Right ventricle myocardium inferior (tissue), 1 donor: ENCODE measurements around the gene CTBP2. TPM values are rescaled to one million over a fixed set of nuclear protein-coding genes. Genes with fewer than 3 reads are reported as not detected.

Experiments
- ATAC-seq: fragments of 200-7000 bp; cut with Tn5 transposase; one replicate; pipeline ENCODE4 v1.9.1; 2020; ENCODE audit warnings: mild to moderate bottlenecking, moderate library complexity
- DNase-seq: peaks from one replicate; pipeline ENCODE4 v3.0.0; 2021; ENCODE audit errors: missing footprints
- intact Hi-C: fragments of 100-400 bp; cut with DNase I; formaldehyde crosslinking; loops from one replicate; pipeline ENCODE4 v1.11.0; 2022
- total RNA-seq: library from RNA; stranded (reverse); fragmentation: NEBNext Ultra II Directional; extraction: Animal tissue kit (Norgen Biotek cat#: 25700); gene quantifications from one replicate; pipeline ENCODE4 v1.2.1, GENCODE V29; 2021
- donor health status: DM: no; HTN: yes; CAD: no; lungs with severe emphysema.

CTBP2 gene
- total RNA-seq, 1 donor from 2014 or later = 31.3 TPM

- DNase-seq = no peak
- intact Hi-C loops = no loop called here
These were observed 144.2 kb downstream of the CTBP2 start for GRCh38 chr10:125016123-125016522.

DNA sequence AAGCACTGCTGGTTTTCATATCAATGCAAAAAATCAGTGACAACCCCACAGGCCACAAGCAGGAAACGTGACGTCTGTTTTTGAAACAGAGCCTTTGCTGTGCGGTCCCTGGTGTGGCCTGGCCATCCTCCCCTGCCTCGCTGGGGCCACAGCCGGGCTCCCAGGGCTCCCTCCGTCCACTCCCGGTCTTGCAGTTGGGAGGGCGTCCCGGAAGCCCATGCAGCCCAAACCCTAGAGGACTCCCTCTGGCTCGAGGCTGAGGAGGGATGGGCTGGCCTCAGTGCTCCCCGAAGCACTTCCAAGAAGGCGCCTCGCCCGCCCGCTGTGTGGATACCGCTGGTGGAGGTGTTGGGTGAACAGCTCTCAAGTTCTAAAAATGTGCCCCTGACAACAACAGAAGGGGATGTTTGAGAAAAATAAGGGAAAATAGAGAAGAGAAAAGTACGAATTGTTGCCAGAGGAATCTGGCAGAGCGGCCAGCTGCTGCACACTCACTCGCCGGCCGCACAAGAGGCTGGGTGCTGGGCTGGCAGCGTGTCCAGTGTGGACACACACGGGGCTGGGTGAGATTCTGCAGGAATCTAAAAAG lies 144.9 kb downstream of the CTBP2 start:
- ATAC-seq = peak; percentile 38

More at GRCh38 chr10:125016123-125016522, 144.2 kb downstream of the CTBP2 start:
- peak; percentile 4 for ATAC-seq

DNA sequence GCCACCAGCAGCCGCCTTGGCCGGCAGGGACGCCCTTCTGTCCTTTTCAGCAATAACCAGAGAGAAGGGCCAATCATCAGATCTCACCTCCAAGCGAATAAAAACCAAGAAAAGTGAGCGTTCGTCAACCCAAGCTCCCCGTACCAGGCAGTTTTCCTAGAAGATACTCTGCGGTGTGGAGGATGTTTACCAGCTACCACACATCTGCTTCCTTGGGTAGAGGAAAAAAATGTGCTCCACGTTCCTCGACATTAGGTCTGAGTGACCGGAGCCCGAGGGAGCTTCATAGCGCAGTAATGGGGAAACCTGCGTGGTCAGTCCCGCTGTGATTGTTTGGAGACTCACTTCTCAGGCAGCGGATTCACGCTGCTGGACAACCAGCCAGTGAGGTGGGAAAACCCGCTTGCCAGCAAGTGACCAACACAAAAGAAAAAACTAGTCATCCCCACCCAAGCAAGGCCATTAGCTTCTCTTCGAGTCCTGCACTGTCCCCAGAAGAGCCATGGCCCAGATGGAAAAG lies 145.5 kb downstream of the CTBP2 start:
- ATAC-seq = no peak
- DNase-seq = no peak
- intact Hi-C loops = loop anchor here (5.0 kb wide), 1 partner anchor 32 kb away; no protein-coding TSS in a partner anchor

More for the DNA sequence above, 144.9 kb downstream of the CTBP2 start:
- intact Hi-C loops = no loop called here
- no peak for DNase-seq

- ATAC-seq (no peak), DNase-seq (no peak)
- intact Hi-C loops = loop anchor here (5.0 kb wide), 1 partner anchor 33 kb away; no protein-coding TSS in a partner anchor
These were observed 146.1 kb downstream of the CTBP2 start for GRCh38 chr10:125014086-125014830.

DNA sequence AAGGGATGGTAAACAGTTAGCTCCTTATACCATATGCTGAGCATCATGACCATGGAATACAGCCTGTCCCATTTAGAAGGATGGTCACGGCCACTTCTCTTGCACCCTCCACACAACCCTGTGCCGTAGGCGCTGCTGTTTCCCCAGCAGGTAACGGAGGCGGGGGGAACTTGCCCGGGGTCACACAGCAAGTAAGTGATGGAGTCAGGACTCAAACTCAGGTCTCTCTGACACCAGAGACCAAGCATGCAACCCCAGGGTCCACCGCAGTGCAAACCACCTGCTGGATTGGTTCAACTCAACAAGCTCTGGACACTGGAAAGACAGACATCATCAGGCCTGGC lies 146.9 kb downstream of the CTBP2 start:
- DNase-seq (no peak), ATAC-seq (no peak)
- intact Hi-C loops = loop anchor here (5.0 kb wide), 1 partner anchor 34 kb away; no protein-coding TSS in a partner anchor

DNA sequence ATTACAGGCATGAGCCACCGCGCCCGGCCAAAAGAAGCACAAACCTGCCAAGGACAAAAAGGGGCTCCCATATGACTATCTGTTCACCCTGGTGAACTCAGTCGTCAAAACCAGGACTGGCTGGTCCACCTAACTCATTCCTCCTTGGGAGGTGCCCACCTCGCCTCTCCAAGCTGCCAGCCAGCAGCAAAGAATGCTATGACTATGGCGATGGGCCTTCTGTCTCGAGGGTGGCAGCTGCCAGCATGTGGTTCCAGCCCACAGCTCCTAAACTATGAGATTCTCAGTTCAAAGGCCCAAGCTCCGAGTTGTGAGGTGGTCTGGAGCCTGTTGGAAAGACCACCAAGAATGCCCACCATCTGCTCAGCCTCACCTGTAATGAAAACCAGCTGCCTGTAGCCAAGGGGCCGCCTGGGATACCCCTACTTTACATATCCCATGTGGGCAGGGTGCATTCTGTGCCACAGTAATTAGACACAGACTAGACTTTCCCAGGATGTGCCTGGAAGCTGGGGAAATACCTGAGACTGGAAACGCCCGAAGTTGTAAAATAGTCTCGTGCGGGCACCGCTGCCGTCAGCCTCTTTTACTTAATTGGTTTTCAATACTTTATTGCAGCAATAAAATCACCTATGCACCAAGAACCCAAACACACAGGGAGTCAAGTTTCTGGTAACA lies 147.4 kb downstream of the CTBP2 start:
- no peak for DNase-seq
- ATAC-seq = no peak
- intact Hi-C loops = loop anchor here (5.0 kb wide), 1 partner anchor 34 kb away; no protein-coding TSS in a partner anchor

DNA sequence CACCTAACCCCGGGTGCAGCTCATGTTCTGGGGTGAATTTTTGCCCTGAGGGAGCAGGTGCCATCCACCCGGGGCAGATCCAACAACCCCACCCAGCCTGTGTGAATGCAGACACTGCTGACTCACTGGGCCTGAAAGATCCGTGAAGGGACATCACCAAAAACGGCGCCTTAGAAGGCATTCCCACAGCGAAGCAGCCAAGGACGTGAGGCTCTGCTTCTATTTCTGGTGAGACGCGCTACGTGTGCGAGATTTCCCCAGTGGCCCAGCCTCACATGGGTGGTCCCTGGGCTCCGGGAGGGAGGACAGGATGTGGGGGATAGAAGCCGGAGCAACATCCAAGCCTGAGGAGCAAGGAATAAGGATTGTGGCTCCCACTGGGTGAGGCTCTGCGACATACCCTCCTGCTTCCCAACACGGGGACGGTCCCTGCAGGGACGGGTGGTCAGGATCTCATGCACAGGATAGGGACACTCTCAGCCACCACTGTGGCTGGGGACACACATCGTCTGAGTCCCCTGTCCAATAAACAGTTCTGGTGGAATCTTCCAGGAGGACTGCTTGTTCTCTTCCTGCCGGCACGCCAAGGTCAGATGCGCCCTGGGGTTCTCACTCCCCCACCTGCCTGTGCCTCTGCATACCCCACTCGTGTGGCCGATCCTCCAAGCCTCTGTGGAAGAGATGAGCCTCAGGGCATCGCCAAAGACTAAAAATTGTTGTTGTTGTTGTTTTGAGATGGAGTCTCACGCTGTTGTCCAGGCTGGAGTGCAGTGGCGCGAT lies 148.2 kb downstream of the CTBP2 start:
- intact Hi-C loops = loop anchor here (5.0 kb wide), 1 partner anchor 35 kb away; no protein-coding TSS in a partner anchor
- DNase-seq (no peak), ATAC-seq (no peak)

- intact Hi-C loops = loop anchor here (5.0 kb wide), 1 partner anchor 36 kb away; no protein-coding TSS in a partner anchor
- ATAC-seq = no peak
- DNase-seq = no peak
These were observed 149.0 kb downstream of the CTBP2 start for GRCh38 chr10:125011171-125011925.

DNA sequence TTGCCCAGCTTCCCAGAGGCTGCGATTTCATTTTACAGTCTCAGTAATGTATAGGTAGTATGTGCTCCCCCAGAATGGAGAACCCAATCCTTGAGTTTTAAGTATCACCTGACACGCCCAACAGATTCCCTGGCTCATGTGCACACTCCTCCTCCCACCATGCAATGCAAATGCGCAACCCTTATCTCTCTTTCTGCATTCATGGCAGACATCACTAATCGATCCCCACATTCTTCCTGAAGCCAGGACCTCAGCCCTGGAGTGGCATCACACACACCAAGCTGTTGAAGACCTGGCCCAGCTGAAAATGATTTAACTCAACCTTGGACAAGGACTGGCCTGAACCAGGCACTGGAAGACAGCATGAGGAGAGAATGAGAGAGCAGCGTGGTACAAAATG lies 150.0 kb downstream of the CTBP2 start:
- no peak for DNase-seq
- no peak for ATAC-seq

DNA sequence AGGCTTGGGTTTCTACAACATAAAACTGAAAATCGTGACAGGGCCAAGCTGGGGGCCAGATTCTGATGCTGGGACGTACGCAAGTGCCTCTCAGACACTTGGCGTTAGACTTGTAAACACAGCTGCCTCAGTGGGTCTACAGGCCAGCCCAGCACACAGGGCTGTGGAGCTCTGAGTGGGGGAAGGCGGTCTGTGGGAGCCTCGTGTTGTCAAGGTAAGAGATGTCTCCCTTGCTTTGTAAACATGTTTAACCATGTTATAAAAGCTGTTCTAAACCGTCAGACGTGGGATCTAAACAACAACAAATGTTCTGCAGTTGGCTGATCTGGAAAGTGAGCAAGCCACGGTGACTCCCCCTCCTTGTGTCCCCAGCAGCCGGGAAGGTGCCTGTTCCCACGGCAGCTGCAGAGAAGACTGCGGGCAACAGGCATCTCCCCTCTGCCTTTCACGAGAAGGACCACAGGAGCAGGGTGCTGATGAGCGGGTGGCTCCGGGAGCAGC lies 150.7 kb downstream of the CTBP2 start:
- ATAC-seq (no peak), DNase-seq (no peak)
- intact Hi-C loops = loop anchor here (5.0 kb wide), 1 partner anchor 38 kb away; no protein-coding TSS in a partner anchor

More for the DNA sequence above, 150.0 kb downstream of the CTBP2 start:
- intact Hi-C loops = loop anchor here (5.0 kb wide), 1 partner anchor 37 kb away; no protein-coding TSS in a partner anchor

- ATAC-seq (no peak), DNase-seq (no peak)
- intact Hi-C loops = no loop called here
These were observed 151.4 kb downstream of the CTBP2 start for GRCh38 chr10:125008689-125009638.

GRCh38 chr10:125007436-125007835 lies 152.9 kb downstream of the CTBP2 start:
- DNase-seq (no peak), ATAC-seq (no peak)
- intact Hi-C loops = no loop called here

GRCh38 chr10:125006921-125007426 lies 153.4 kb downstream of the CTBP2 start:
- intact Hi-C loops = no loop called here
- peak; percentile 33 for ATAC-seq

DNA sequence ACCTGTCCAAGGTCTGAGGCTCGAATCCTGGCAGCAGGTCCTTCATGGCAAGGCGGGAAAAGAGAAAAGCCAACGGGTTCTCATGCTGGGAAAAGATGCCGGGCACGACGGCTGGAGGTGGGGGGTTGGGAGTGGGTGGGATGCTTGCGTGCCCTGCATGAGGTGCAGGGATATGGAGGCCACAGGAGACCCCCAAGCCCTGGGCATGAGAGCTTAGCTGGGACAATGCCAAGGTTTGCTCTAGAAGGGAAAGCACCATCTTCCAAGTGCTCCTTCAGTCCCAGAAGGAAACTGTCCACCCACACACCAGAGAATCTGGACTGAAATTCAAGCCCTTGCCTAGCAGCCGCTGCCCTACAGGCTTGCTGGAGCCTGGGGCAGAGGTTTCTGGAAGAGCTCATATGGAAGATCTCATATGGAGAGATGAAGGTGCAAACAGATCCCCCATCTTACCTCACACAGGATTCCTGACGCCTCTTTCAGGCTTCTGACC lies 154.1 kb downstream of the CTBP2 start:
- intact Hi-C loops = no loop called here
- no peak for ATAC-seq

More at GRCh38 chr10:125006921-125007426, 153.4 kb downstream of the CTBP2 start:
- DNase-seq = no peak

DNA sequence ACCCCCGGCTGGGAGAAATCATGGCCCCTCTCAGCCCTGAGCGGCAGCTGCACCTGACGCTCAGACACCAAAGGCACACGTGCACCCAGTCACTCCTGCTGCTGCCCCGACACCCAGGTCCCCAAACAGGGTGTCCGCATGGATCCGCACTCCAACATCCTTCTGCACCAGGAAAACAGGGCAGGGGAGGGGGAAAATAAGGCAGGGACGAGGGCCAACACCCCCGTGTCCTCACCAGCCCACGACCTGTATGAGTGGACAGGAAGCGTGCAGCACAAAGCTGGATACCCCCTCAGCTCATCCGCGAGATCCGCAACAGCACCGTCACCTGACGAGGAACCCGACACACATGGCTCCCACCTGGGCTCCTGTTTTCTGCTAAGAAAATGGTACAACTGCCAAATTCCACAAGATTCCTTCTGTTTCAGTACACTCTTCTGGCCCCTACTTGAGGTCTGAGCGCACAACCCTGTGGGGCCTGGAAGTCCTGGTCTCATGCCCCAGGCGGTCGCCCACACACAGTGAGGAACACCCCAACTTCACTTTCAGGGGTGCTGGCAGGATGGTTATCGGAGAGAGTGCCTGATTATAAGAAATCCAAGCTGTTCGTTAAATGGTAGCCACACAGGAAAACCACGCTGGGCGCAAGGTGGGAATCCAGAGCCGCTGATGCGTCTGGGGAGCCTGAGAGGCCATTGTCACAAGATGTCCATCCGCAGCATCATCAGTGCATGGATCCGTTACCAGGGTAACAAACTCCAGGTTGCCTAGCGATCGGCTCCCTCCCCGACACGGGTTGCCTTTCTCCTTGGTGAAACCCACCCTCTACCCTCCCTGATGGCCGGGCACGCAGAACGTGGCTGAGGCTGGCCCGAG lies 154.8 kb downstream of the CTBP2 start:
- DNase-seq = no peak
- ATAC-seq = no peak
- intact Hi-C loops = no loop called here

More for the DNA sequence above, 154.1 kb downstream of the CTBP2 start:
- no peak for DNase-seq
